Ishikawa (cell line): ENCODE results near the gene ICAM1.

Source experiments
- CEBPB ChIP-seq: IDR thresholded peaks from 2 replicates; pipeline ENCODE4 v1.6.1; 2012
- EP300 ChIP-seq: IDR thresholded peaks from 2 replicates; pipeline ENCODE4 v1.6.1; 2012; ENCODE audit warnings: borderline replicate concordance
- FOXM1 ChIP-seq: IDR thresholded peaks from 2 replicates; pipeline ENCODE4 v1.6.1; 2012; ENCODE audit warnings: low read depth, borderline replicate concordance
- NFIC ChIP-seq: IDR thresholded peaks from 2 replicates; pipeline ENCODE4 v1.6.1; 2012
- RAD21 ChIP-seq: IDR thresholded peaks from 2 replicates; pipeline ENCODE4 v1.6.1; 2012; ENCODE audit warnings: low read depth
- REST ChIP-seq: IDR thresholded peaks from 2 replicates; pipeline ENCODE4 v1.6.1; 2012; ENCODE audit warnings: low read depth, mild to moderate bottlenecking
- TAF1 ChIP-seq: IDR thresholded peaks from 2 replicates; pipeline ENCODE4 v1.6.1; 2012; ENCODE audit warnings: low read depth, mild to moderate bottlenecking
- TEAD4 ChIP-seq: IDR thresholded peaks from 2 replicates; pipeline ENCODE4 v1.6.1; 2012
- YY1 ChIP-seq: IDR thresholded peaks from 2 replicates; pipeline ENCODE4 v1.6.1; 2012; ENCODE audit warnings: low read depth
- ZBTB7A ChIP-seq: IDR thresholded peaks from 2 replicates; pipeline ENCODE4 v1.6.1; 2012; ENCODE audit warnings: low read depth

- TF ChIP-seq NFIC = no peak
- TF ChIP-seq REST = no peak
- TF ChIP-seq TAF1 = no peak
- TF ChIP-seq YY1 = no peak
- TF ChIP-seq RAD21 = no peak
- TF ChIP-seq CEBPB = no peak
- no peak for TF ChIP-seq FOXM1
- no peak for TF ChIP-seq ZBTB7A
- TF ChIP-seq EP300 = no peak
- TF ChIP-seq TEAD4 = no peak
Observed at GRCh38 chr19:10292206-10292788, 21.4 kb downstream of the ICAM1 start.
